IMR-90 (cell line): ENCODE results near the gene SERPINA4. TPM values are rescaled to one million over a fixed set of nuclear protein-coding genes. Genes with fewer than 3 reads are reported as not detected.

Experiments
- ATAC-seq: fragments of 200-7000 bp; cut with Tn5 transposase; 2 replicates; pipeline ENCODE4 v1.9.1; 2020; ENCODE audit warnings: low read depth, mild to moderate bottlenecking, moderate library complexity
- BruUV-seq: library from RNA; stranded (reverse); fragments of 400-500 nt; replicated peaks from 2 replicates; lab custom pipeline; 2021; lab: Mats Ljungman, UMichigan
- CTCF ChIA-PET: fragments of 300-600 bp; formaldehyde crosslinking; extraction: SDS; loops from one replicate; lab custom pipeline; 2021; ENCODE audit warnings: antibody characterized with exemption; lab: Yijun Ruan, JAX
- POLR2A ChIA-PET: fragments of 300-600 bp; sonication (Branson Sonifier 250); formaldehyde crosslinking; loops from one replicate; lab custom pipeline; 2022; ENCODE audit warnings: antibody characterized with exemption; ENCODE audit not compliant: unreplicated experiment; lab: Charles Lee
- DNase-seq: peaks from one replicate; pipeline ENCODE4 v3.0.0; 2013
- H2AFZ ChIP-seq: replicated peaks from 2 replicates; pipeline ENCODE3; 2013; ENCODE audit warnings: low read length, mild to moderate bottlenecking; ENCODE audit not compliant: poor library complexity
- H2AK5ac ChIP-seq: 2 replicates; pipeline ENCODE4 v1.6.1; 2013; ENCODE audit warnings: low read depth, low read length, inconsistent platforms
- H2AK9ac ChIP-seq: replicated peaks from 2 replicates; pipeline ENCODE3; 2013; ENCODE audit warnings: mild to moderate bottlenecking, low read depth, low read length, moderate library complexity; ENCODE audit not compliant: poor library complexity
- H2BK120ac ChIP-seq: 2 replicates; pipeline ENCODE4 v1.6.1; 2013; ENCODE audit warnings: low read depth, low read length, inconsistent platforms
- H2BK15ac ChIP-seq: 3 replicates; pipeline ENCODE4 v1.6.1; 2013; ENCODE audit warnings: low read depth, low read length, inconsistent platforms
- H2BK20ac ChIP-seq: 2 replicates; pipeline ENCODE4 v1.6.1; 2013; ENCODE audit warnings: low read depth, mild to moderate bottlenecking, inconsistent platforms, low read length, moderate library complexity
- H2BK5ac ChIP-seq: 2 replicates; pipeline ENCODE4 v1.6.1; 2013; ENCODE audit warnings: mild to moderate bottlenecking, low read depth, low read length, inconsistent platforms; ENCODE audit not compliant: poor library complexity, severe bottlenecking
- H3K14ac ChIP-seq: replicated peaks from 2 replicates; pipeline ENCODE4 v1.6.1; 2013; ENCODE audit warnings: low read depth, low read length, inconsistent platforms
- H3K18ac ChIP-seq: 2 replicates; pipeline ENCODE4 v1.6.1; 2013; ENCODE audit warnings: low read depth, low read length, control low read depth
- H3K23ac ChIP-seq: 2 replicates; pipeline ENCODE4 v1.6.1; 2013; ENCODE audit warnings: low read depth, low read length, inconsistent platforms
- H3K27ac ChIP-seq: 2 replicates; pipeline ENCODE4 v1.5.1; 2013; ENCODE audit warnings: mild to moderate bottlenecking, control low read depth, low read length; ENCODE audit not compliant: insufficient read depth
- H3K27me3 ChIP-seq: 2 replicates; pipeline ENCODE4 v1.6.1; 2013; ENCODE audit warnings: low read length; ENCODE audit not compliant: control insufficient read depth, insufficient read depth
- H3K36me3 ChIP-seq: 2 replicates; pipeline ENCODE4 v1.6.1; 2013; ENCODE audit warnings: low read length, mixed read lengths; ENCODE audit not compliant: control insufficient read depth, insufficient read depth
- H3K4ac ChIP-seq: 2 replicates; pipeline ENCODE4 v1.6.1; 2013; ENCODE audit warnings: low read depth, low read length, inconsistent platforms
- H3K4me1 ChIP-seq: 2 replicates; pipeline ENCODE4 v1.6.1; 2013; ENCODE audit warnings: low read length, mixed read lengths; ENCODE audit not compliant: control insufficient read depth, insufficient read depth
- H3K4me2 ChIP-seq: 2 replicates; pipeline ENCODE4 v1.6.1; 2013; ENCODE audit warnings: low read depth, mild to moderate bottlenecking, control low read depth, low read length, moderate library complexity
- H3K4me3 ChIP-seq: 2 replicates; pipeline ENCODE4 v1.5.1; 2013; ENCODE audit warnings: low read depth, mild to moderate bottlenecking, control low read depth, low read length, moderate library complexity; ENCODE audit not compliant: insufficient read depth
- H3K56ac ChIP-seq: 2 replicates; pipeline ENCODE4 v1.6.1; 2013; ENCODE audit warnings: low read length, inconsistent platforms; ENCODE audit not compliant: insufficient read depth; ENCODE audit errors: extremely low read depth
- H3K79me1 ChIP-seq, 2 experiments: 2 replicates each; pipeline ENCODE4 v1.6.1; 2013; ENCODE audit warnings: low read length in 2 of 2, inconsistent platforms in 1 of 2, low read depth in 1 of 2
- H3K9ac ChIP-seq: 2 replicates; pipeline ENCODE4 v1.6.1; 2013; ENCODE audit warnings: low read depth, low read length, control low read depth
- H3K9me1 ChIP-seq: 2 replicates; pipeline ENCODE4 v1.6.1; 2013; ENCODE audit warnings: low read length, inconsistent platforms; ENCODE audit not compliant: insufficient read depth
- H3K9me3 ChIP-seq: 2 replicates; pipeline ENCODE4 v1.6.1; 2013; ENCODE audit warnings: low read length; ENCODE audit not compliant: control insufficient read depth, insufficient read depth
- H4K20me1 ChIP-seq: 2 replicates; pipeline ENCODE4 v1.6.1; 2013; ENCODE audit warnings: low read length, inconsistent platforms; ENCODE audit not compliant: insufficient read depth
- H4K5ac ChIP-seq: 2 replicates; pipeline ENCODE4 v1.6.1; 2013; ENCODE audit warnings: mild to moderate bottlenecking, low read depth, low read length, control low read depth
- H4K8ac ChIP-seq, 2 experiments: 2 replicates each; pipeline ENCODE4 v1.6.1; 2013; ENCODE audit warnings: low read depth in 2 of 2, low read length in 2 of 2, control low read depth in 1 of 2, inconsistent platforms in 1 of 2
- H4K91ac ChIP-seq: 2 replicates; pipeline ENCODE4 v1.6.1; 2013; ENCODE audit warnings: low read depth, low read length, inconsistent platforms; ENCODE audit not compliant: insufficient read depth
- BHLHE40 ChIP-seq: fragments of 150-350 bp; IDR thresholded peaks from 2 replicates; pipeline ENCODE4 v1.6.1; 2016; ENCODE audit warnings: mild to moderate bottlenecking, low read depth, low read length
- CEBPB ChIP-seq: IDR thresholded peaks from 2 replicates; pipeline ENCODE4 v1.6.1; 2012; ENCODE audit warnings: low read depth, low read length, improper control_type of control experiment
- CHD1 ChIP-seq: IDR thresholded peaks from 2 replicates; pipeline ENCODE4 v1.6.1; 2012; ENCODE audit warnings: low read depth, low read length, improper control_type of control experiment
- CTCF ChIP-seq: conservative IDR thresholded peaks from 2 replicates; pipeline ENCODE4 v1.5.1; 2012; ENCODE audit warnings: mild to moderate bottlenecking, low read depth, low read length, improper control_type of control experiment
- FOS ChIP-seq: fragments of 150-350 bp; IDR thresholded peaks from 2 replicates; pipeline ENCODE4 v1.6.1; 2016; ENCODE audit warnings: low read depth, low read length
- MAFK ChIP-seq: IDR thresholded peaks from 2 replicates; pipeline ENCODE4 v1.6.1; 2012; ENCODE audit warnings: low read depth, low read length, improper control_type of control experiment
- MAZ ChIP-seq: IDR thresholded peaks from 2 replicates; pipeline ENCODE4 v1.6.1; 2012; ENCODE audit warnings: low read depth, mild to moderate bottlenecking, low read length, improper control_type of control experiment, moderate library complexity, borderline replicate concordance
- MXI1 ChIP-seq: IDR thresholded peaks from 2 replicates; pipeline ENCODE4 v1.6.1; 2012; ENCODE audit warnings: low read depth, mild to moderate bottlenecking, low read length, moderate library complexity, borderline replicate concordance
- NFE2L2 ChIP-seq: fragments of 150-350 bp; IDR thresholded peaks from 2 replicates; pipeline ENCODE4 v1.6.1; 2016; ENCODE audit warnings: low read depth, mild to moderate bottlenecking, low read length
- POLR2A ChIP-seq: IDR thresholded peaks from 2 replicates; pipeline ENCODE4 v1.6.1; 2012; ENCODE audit warnings: mild to moderate bottlenecking, low read depth, low read length
- RAD21 ChIP-seq: IDR thresholded peaks from 2 replicates; pipeline ENCODE4 v1.6.1; 2012; ENCODE audit warnings: low read length, improper control_type of control experiment
- RCOR1 ChIP-seq: IDR thresholded peaks from 2 replicates; pipeline ENCODE4 v1.6.1; 2012; ENCODE audit warnings: mild to moderate bottlenecking, low read length, improper control_type of control experiment; ENCODE audit not compliant: insufficient replicate concordance
- RFX5 ChIP-seq: IDR thresholded peaks from 2 replicates; pipeline ENCODE4 v1.8.0; 2012; ENCODE audit warnings: low read depth, mild to moderate bottlenecking, low read length, moderate library complexity
- SMC3 ChIP-seq: fragments of 150-350 bp; IDR thresholded peaks from 2 replicates; pipeline ENCODE4 v1.6.1; 2016; ENCODE audit warnings: low read depth, mild to moderate bottlenecking, antibody characterized with exemption, low read length, moderate library complexity
- WGBS, 2 experiments: methylation state at CpG; one replicate each; pipeline versions ENCODE4 v1.1.5 to v1.1.7; 2013; ENCODE audit warnings: missing lambda C conversion rate in 2 of 2; ENCODE audit not compliant: insufficient read length in 1 of 2; ENCODE audit errors: extremely low coverage in 2 of 2; 5-methylcytosine and 5-hydroxymethylcytosine counted together
- dilution Hi-C: fragments of 300-500 bp; cut with HindIII; formaldehyde crosslinking; loops from one replicate; pipeline ENCODE4 v1.14.3; 2018; ENCODE audit warnings: low sequenced_read_pairs; ENCODE audit not compliant: unreplicated experiment
- in situ Hi-C: fragments of 300-500 bp; cut with MboI; formaldehyde crosslinking; loops from 3 replicates; pipeline ENCODE4 v1.14.3; 2019; ENCODE audit warnings: low sequenced_read_pairs, inconsistent platforms, mixed read lengths
- intact Hi-C: fragments of 100-400 bp; cut with micrococcal nuclease; formaldehyde crosslinking; loops from 2 replicates; pipeline ENCODE4 v1.10.0; 2022
- polyA plus RNA-seq, 3 experiments: library from polyadenylated mRNA; depleted of rRNA; stranded (reverse); fragments of >200 nt; gene quantifications; 2 replicates each; pipeline ENCODE4 v1.2.3, GENCODE V29; 2012; ENCODE audit warnings: low replicate concordance in 1 of 3
- total RNA-seq: library from RNA; depleted of rRNA; stranded (reverse); fragments of >200 nt; gene quantifications from 2 replicates; pipeline ENCODE4 v1.2.3, GENCODE V29; 2012
- TF ChIP-seq, protein P1 (sequence below): fragments of 150-350 bp; IDR thresholded peaks from 2 replicates; pipeline ENCODE4 v1.6.1; 2017; ENCODE audit warnings: mild to moderate bottlenecking, antibody characterized with exemption, low read length, low read depth
- TF ChIP-seq, protein P2 (sequence below): fragments of 150-350 bp; IDR thresholded peaks from 2 replicates; pipeline ENCODE4 v1.6.1; 2016; ENCODE audit warnings: low read depth, mild to moderate bottlenecking, low read length, moderate library complexity, borderline replicate concordance

SERPINA4 gene
- total and polyA plus RNA-seq, 2 of the 4 experiments (the other 2 are of a cell fraction): not detected

GRCh38 chr14:94558842-94559241 lies 2.4 kb upstream of the SERPINA4 start:
- H3K23ac ChIP-seq: no peak overlapping the region
- no peak overlapping the region for H3K27ac ChIP-seq
- POLR2A ChIA-PET: no interaction called here
- H3K18ac ChIP-seq: no peak overlapping the region
- H2BK120ac ChIP-seq: no peak overlapping the region
- H4K8ac ChIP-seq: no peak overlapping the region
- TF ChIP-seq, protein P1, sequence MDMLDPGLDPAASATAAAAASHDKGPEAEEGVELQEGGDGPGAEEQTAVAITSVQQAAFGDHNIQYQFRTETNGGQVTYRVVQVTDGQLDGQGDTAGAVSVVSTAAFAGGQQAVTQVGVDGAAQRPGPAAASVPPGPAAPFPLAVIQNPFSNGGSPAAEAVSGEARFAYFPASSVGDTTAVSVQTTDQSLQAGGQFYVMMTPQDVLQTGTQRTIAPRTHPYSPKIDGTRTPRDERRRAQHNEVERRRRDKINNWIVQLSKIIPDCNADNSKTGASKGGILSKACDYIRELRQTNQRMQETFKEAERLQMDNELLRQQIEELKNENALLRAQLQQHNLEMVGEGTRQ: no peak
- no peak for TF ChIP-seq SMC3
- TF ChIP-seq POLR2A: no peak
- TF ChIP-seq CTCF: no peak
- TF ChIP-seq RAD21: no peak
- TF ChIP-seq MAFK: no peak
- TF ChIP-seq CHD1: no peak
- no peak for TF ChIP-seq RCOR1
- TF ChIP-seq FOS: no peak
- no peak for TF ChIP-seq NFE2L2
- no peak for TF ChIP-seq MAZ
- TF ChIP-seq RFX5: no peak
- no peak for TF ChIP-seq MXI1
- no peak for TF ChIP-seq BHLHE40
- TF ChIP-seq CEBPB: no peak
- TF ChIP-seq, protein P2, sequence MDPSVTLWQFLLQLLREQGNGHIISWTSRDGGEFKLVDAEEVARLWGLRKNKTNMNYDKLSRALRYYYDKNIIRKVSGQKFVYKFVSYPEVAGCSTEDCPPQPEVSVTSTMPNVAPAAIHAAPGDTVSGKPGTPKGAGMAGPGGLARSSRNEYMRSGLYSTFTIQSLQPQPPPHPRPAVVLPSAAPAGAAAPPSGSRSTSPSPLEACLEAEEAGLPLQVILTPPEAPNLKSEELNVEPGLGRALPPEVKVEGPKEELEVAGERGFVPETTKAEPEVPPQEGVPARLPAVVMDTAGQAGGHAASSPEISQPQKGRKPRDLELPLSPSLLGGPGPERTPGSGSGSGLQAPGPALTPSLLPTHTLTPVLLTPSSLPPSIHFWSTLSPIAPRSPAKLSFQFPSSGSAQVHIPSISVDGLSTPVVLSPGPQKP: no peak
- H4K20me1 ChIP-seq: no peaks in the 10 kb centered on the region
- H3K27me3 ChIP-seq: no peaks in the 10 kb centered on the region; the same call in 1 of the 2 replicates
- no peaks in the 10 kb centered on the region for H3K9me3 ChIP-seq
- H3K4ac ChIP-seq: no peak overlapping the region
- H3K4me1 ChIP-seq: no peaks in the 10 kb centered on the region
- DNase-seq (no peak), ATAC-seq (no peak)
- in situ Hi-C loops: no loop called here
- no peaks in the 10 kb centered on the region for H3K79me1 ChIP-seq
- no peaks in the 10 kb centered on the region for H3K36me3 ChIP-seq
- H3K9me1 ChIP-seq: no peaks in the 10 kb centered on the region
- no peak overlapping the region for H2AK5ac ChIP-seq
- no peak overlapping the region for H2BK20ac ChIP-seq
- CTCF ChIA-PET: no interaction called here
- no peak overlapping the region for H3K56ac ChIP-seq
- intact Hi-C loops: no loop called here
- H3K14ac ChIP-seq: no peak overlapping the region
- H3K9ac ChIP-seq: no peak overlapping the region
- BruUV-seq: no TSS peak
- no CpG with 5 or more reads among the region's 2 CpGs for WGBS, 2 experiments
- no peak overlapping the region for H2BK5ac ChIP-seq
- no peak overlapping the region for H4K91ac ChIP-seq
- H3K4me2 ChIP-seq: no peak overlapping the region
- no peak overlapping the region for H2AK9ac ChIP-seq
- H2BK15ac ChIP-seq: no peak overlapping the region
- no peak overlapping the region for H2AFZ ChIP-seq
- H3K4me3 ChIP-seq: no peak overlapping the region
- dilution Hi-C loops: no loop called here
- no peak overlapping the region for H4K5ac ChIP-seq
